ENCODE results near the gene OR2F1. TPM values are rescaled to one million over a fixed set of nuclear protein-coding genes. Genes with fewer than 3 reads are reported as not detected.

Gene OR2F1
- total RNA-seq, 1 donor, result 0.72 TPM

DNA sequence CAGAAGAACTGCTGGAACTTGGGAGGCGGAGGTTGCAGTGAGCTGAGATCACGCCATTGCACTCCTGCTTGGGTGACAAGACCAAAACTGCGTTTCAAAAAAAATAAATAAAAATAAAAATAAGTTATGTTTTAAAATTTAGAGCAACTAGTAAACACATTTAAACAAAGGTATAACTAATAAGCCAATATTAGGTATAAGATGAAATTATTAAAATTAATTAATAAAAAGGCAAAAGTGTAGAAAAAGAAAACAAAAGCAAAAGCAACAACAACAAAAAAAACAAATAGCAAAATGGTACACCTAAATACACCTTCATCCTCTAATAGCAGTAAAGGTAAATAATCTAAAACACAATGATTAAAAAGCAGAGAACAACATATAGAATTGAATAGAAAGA, 39.3 kb downstream of the OR2F1 start:
- Histone ChIP-seq H3K4me1 (ENCODE audit: insufficient read depth, low read length) (peaks cover 6% of the 10 kb centered on the region), H3K27ac (ENCODE audit: low read depth, low read length) (no peak overlapping the region), H3K9me3 (ENCODE audit: low read depth, low read length) (no peaks in the 10 kb centered on the region), H3K27me3 (ENCODE audit: insufficient read depth, low read length) (no peaks in the 10 kb centered on the region), H3K4me2 (ENCODE audit: insufficient read depth, low read length) (no peak overlapping the region), H2AFZ (ENCODE audit: low read length) (no peak overlapping the region), H3K79me2 (ENCODE audit: insufficient read depth, low read length) (no peaks in the 10 kb centered on the region), H3K4me3 (ENCODE audit: insufficient read depth, low read length) (no peak overlapping the region), H3K36me3 (ENCODE audit: insufficient read depth, low read length) (no peaks in the 10 kb centered on the region), H4K20me1 (ENCODE audit: insufficient read depth, low read length) (no peaks in the 10 kb centered on the region)
- no peak for DNase-seq (ENCODE audit: insufficient read length, low spot score, missing footprints)
- TF ChIP-seq, protein P1, sequence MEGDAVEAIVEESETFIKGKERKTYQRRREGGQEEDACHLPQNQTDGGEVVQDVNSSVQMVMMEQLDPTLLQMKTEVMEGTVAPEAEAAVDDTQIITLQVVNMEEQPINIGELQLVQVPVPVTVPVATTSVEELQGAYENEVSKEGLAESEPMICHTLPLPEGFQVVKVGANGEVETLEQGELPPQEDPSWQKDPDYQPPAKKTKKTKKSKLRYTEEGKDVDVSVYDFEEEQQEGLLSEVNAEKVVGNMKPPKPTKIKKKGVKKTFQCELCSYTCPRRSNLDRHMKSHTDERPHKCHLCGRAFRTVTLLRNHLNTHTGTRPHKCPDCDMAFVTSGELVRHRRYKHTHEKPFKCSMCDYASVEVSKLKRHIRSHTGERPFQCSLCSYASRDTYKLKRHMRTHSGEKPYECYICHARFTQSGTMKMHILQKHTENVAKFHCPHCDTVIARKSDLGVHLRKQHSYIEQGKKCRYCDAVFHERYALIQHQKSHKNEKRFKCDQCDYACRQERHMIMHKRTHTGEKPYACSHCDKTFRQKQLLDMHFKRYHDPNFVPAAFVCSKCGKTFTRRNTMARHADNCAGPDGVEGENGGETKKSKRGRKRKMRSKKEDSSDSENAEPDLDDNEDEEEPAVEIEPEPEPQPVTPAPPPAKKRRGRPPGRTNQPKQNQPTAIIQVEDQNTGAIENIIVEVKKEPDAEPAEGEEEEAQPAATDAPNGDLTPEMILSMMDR (IDR thresholded peaks at IDR 0.05; ENCODE audit: extremely low read depth, low read depth, low read length), result no peak

- no peak for DNase-seq (ENCODE audit: insufficient read length, low spot score, missing footprints)
- Histone ChIP-seq H2AFZ (ENCODE audit: low read length) (no peak within 1 kb of the TSS), H3K79me2 (ENCODE audit: insufficient read depth, low read length) (no peaks in the 10 kb centered on the region), H3K4me1 (ENCODE audit: insufficient read depth, low read length) (no peaks in the 10 kb centered on the region), H3K27ac (ENCODE audit: low read depth, low read length) (no peak within 1 kb of the TSS), H3K4me3 (ENCODE audit: insufficient read depth, low read length) (no peak within 1 kb of the TSS), H3K9me3 (ENCODE audit: low read depth, low read length) (no peaks in the 10 kb centered on the region), H3K4me2 (ENCODE audit: insufficient read depth, low read length) (peak within 1 kb of the TSS; percentile 64), H3K27me3 (ENCODE audit: insufficient read depth, low read length) (no peaks in the 10 kb centered on the region), H3K36me3 (ENCODE audit: insufficient read depth, low read length) (no peaks in the 10 kb centered on the region), H4K20me1 (ENCODE audit: insufficient read depth, low read length) (no peaks in the 10 kb centered on the region)
- TF ChIP-seq, protein P1 (IDR thresholded peaks at IDR 0.05; ENCODE audit: extremely low read depth, low read depth, low read length), result no peak
Measured at GRCh38 chr7:144000020-144000419, 45.4 kb downstream of the OR2F1 start, which contains the start of gene OR6B1. TSS of gene OR6B1 (plus strand) at chr7:144000320. CDS start at chr7:144003997, 3,677 bp downstream.

- no peaks in the 10 kb centered on the region for H3K27me3 ChIP-seq (ENCODE audit: insufficient read depth, low read length)
- H3K4me3 ChIP-seq (ENCODE audit: insufficient read depth, low read length), result peak overlapping the region; percentile 36
- H2AFZ ChIP-seq (ENCODE audit: low read length), result peak overlapping the region; percentile 42
- no peaks in the 10 kb centered on the region for H3K79me2 ChIP-seq (ENCODE audit: insufficient read depth, low read length)
- H3K27ac ChIP-seq (ENCODE audit: low read depth, low read length), result no peak overlapping the region
- no peaks in the 10 kb centered on the region for H3K4me1 ChIP-seq (ENCODE audit: insufficient read depth, low read length)
- H4K20me1 ChIP-seq (ENCODE audit: insufficient read depth, low read length), result no peaks in the 10 kb centered on the region
- peak; percentile 62 for DNase-seq (ENCODE audit: insufficient read length, low spot score, missing footprints)
- H3K4me2 ChIP-seq (ENCODE audit: insufficient read depth, low read length), result peak overlapping the region; percentile 64
- H3K9me3 ChIP-seq (ENCODE audit: low read depth, low read length), result no peaks in the 10 kb centered on the region
- TF ChIP-seq, protein P1 (IDR thresholded peaks at IDR 0.05; ENCODE audit: extremely low read depth, low read depth, low read length), result no peak
- no peaks in the 10 kb centered on the region for H3K36me3 ChIP-seq (ENCODE audit: insufficient read depth, low read length)
Measured at GRCh38 chr7:144001543-144001942, 46.9 kb downstream of the OR2F1 start.

DNA sequence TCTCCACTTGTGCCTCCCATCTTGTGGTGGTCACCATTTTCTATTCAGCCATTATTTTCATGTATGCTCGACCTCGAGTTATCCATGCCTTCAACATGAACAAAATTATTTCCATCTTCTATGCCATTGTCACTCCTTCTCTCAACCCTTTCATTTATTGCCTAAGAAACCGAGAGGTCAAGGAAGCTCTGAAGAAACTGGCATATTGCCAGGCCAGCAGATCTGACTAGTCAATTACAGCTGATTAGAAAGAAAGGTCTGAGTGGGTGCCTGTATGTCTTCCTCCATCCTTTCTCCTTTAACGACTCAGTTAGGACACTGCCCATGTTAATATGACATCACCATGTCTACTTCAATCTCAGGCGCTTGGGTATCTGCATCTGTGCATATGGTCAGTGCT, 50.1 kb downstream of the OR2F1 start:
- TF ChIP-seq, protein P1 (IDR thresholded peaks at IDR 0.05; ENCODE audit: extremely low read depth, low read depth, low read length), result no peak
- no peak overlapping the region for H3K4me3 ChIP-seq (ENCODE audit: insufficient read depth, low read length)
- no peak for DNase-seq (ENCODE audit: insufficient read length, low spot score, missing footprints)

More for the DNA sequence above, 50.1 kb downstream of the OR2F1 start:
- H3K27ac ChIP-seq (ENCODE audit: low read depth, low read length), result no peak overlapping the region
- H2AFZ ChIP-seq (ENCODE audit: low read length), result no peak overlapping the region
- no peaks in the 10 kb centered on the region for H3K9me3 ChIP-seq (ENCODE audit: low read depth, low read length)
- no peaks in the 10 kb centered on the region for H3K79me2 ChIP-seq (ENCODE audit: insufficient read depth, low read length)
- H4K20me1 ChIP-seq (ENCODE audit: insufficient read depth, low read length), result no peaks in the 10 kb centered on the region
- H3K4me2 ChIP-seq (ENCODE audit: insufficient read depth, low read length), result no peak overlapping the region
- no peaks in the 10 kb centered on the region for H3K27me3 ChIP-seq (ENCODE audit: insufficient read depth, low read length)
- H3K4me1 ChIP-seq (ENCODE audit: insufficient read depth, low read length), result no peaks in the 10 kb centered on the region
- no peaks in the 10 kb centered on the region for H3K36me3 ChIP-seq (ENCODE audit: insufficient read depth, low read length)
